Inflammatory macrophage treated with lipopolysaccharide for 4 hours (primary cell): ENCODE data around the gene CDYL2.
A peak's percentile ranks its signal among the peaks of the same experiment; 100 is the strongest.

Source experiments
- DNase-seq: peaks from one replicate; pipeline ENCODE4 v3.0.0-alpha.2; 2020

Gene CDYL2

DNA sequence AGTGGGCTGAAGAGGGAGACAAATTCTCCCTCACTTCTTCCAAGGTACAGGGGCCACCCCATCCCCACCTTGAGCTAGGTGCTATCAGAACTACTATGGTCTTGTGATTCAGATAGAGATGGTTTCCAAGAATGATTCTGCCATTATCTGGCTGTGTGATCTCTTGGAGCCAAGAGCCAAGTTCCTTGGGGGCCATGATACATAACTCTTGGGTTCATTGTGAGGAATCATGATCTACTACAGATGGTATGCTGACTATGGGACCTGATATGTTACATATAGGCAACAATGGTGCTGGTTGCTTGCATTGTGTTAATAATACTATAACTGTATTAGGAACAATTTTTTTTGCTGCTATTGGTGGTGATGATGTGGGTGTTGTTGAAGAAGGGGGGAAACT, 217.9 kb downstream of the CDYL2 start:
- no peak for DNase-seq

DNA sequence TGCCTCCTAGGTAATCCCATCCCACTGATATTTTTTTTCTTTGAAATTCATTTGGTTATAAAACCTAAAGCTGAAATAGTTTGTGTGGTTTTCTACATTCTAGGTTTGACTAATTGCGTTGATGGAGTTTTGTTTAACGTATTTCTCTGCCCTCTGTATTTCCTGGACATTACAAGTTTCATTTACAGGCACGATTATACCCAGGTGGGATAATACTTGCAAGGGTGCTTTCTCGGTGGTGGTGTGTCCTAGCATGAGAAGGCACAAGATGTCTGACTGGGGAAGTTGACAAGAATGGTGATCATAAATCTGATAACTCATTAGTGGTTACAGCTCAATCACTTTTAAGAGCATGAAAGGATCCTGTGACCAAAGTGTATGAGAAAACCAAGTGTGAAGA, 218.6 kb downstream of the CDYL2 start:
- no peak for DNase-seq

DNA sequence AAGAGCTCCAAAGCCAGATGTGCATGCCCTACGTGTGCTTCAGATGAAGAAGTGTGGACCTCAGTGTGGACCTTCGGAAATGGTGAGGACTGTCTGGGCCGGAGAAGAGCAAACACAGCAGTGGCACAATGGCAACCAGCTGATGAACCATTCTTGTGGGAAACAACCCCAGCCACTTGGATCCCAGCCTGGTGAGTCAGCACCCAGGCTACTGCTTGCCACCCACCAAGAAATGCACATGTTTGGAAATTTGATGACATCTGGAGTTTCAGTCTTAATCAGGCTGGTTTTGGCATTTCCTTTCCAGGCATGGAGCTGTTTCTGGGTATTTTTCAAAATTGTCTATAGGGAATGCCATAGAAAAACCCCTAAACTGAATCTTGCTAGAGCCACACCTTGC, 220.9 kb downstream of the CDYL2 start:
- DNase-seq: peak; percentile 87

DNA sequence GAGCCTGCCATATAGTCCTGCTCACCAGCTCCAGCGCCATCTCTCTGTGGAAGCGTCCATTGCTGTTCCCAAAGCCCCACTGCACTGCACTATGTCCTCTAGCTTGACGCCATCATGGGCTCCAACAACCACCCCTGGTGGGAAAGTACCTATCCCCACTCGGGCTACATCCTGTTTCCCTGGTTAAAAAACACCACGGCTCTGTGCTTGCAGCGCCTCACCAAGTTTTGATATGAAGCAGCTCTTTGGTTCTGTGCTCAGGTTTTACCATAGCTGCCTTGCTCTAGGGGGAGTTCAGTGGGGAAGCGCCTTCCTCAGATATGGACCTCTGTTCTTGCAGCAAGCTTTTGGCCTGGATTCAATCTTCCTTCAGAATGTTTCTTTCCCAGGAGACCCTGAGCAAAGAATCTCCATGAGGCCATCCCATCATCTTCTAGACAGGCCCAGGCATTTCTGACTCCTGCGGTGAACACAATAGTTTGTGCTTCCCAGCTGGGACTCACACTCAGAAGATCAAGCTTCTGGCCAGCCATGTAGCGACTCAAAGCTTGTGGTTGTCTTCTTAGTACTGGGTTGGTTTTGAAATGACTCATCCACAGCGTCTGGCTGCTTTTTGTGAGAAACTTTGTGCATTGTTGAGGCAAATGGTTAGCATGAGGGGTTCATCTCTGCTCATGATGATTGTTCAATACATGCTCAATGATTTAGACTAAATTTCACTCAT, 224.1 kb downstream of the CDYL2 start:
- peak; percentile 6 for DNase-seq

DNA sequence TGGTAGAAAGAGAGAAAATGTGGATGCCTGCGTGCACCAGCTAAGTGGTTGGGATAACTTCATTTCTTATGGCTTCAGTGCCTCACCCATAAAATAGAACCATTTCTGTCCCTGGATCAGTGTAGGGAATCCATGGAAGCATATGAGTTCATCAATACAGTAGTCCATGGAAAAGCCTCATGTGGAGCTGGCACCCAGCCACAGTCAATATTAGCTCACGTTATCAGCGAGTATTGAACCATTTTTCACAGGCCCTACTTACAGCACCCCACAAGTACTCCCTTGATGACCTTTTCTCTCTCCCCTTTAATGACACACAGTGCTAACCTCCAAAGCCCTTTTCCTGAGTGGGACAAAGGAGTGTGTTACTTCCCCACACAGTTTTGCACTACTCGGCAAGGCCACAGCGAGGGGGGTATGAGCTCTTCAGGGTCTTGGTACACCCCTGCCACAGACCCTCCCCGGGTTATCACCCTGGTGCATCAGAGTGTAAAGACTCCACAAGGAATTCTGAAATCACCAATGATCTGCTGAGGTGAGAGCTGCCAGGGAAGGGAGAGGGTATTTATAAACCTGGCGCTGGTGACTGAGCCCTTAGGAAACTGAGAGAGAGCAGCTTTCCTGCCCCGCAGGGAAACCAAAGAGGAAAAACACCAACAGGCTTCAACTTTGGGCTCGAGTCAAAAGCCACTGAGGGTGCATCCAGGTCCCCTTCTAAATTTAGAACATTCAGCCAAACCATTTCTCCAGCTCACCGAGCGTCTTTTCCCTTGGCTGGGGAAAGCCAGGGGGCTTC, 226.7 kb downstream of the CDYL2 start:
- no peak for DNase-seq

DNA sequence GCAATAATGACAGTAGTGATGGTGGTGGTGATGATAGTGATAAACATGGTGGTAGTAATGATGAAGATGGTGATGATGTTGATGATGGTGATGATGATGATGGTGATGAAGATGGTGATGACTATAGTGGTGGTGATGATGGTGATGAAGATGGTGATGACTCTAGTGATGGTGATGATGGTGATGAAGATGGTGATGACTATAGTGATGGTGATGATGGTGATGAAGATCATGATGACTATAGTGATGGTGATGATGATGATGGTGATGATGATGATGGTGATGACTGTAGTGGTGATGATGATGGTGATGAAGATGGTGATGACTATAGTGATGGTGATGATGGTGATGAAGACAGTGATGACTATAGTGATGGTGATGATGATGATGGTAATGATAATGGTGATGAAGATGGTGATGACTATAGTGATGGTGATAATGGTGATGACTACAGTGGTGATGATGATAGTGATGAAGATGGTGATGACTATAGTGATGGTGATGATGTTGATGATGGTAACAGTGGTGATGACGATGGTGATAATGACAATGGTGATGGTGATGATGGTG, 228.0 kb downstream of the CDYL2 start:
- DNase-seq: no peak

DNA sequence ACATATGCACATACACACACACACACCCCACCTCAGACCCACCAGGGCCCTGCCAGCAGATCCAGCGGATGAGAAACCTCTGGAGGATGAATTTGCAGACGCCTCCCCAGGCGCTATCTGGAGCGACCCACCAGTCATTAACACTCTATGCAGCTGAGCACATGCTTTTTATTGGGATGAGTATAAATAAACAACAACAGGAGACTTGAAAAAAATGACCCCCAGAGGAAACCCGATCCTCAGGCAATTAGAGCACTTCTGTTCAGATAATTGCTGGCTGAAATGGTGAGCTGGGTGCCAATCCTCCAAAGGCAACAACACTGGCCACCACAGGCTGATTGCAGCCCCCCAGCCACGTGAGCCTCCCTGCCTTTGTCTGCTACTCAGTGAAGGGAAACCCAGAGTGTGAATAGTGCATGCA, 230.7 kb downstream of the CDYL2 start:
- DNase-seq: no peak

DNA sequence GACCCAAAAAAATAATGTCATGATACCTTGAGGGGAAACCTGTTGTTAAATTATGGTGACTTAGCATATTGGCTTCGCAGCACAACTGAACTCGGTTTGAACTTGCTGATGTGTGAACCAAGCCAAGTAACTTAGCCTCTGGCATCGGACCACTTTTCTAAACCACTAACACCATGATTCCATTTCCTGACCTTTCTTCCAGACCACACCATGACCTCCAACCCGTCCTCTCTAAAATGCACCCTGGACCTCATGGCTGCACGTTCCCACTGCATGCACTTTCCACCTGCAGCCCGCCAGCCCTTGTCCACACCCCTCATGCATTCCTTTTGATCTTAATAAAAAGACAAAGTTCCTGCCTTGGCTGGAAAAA, 234.3 kb downstream of the CDYL2 start:
- no peak for DNase-seq

DNA sequence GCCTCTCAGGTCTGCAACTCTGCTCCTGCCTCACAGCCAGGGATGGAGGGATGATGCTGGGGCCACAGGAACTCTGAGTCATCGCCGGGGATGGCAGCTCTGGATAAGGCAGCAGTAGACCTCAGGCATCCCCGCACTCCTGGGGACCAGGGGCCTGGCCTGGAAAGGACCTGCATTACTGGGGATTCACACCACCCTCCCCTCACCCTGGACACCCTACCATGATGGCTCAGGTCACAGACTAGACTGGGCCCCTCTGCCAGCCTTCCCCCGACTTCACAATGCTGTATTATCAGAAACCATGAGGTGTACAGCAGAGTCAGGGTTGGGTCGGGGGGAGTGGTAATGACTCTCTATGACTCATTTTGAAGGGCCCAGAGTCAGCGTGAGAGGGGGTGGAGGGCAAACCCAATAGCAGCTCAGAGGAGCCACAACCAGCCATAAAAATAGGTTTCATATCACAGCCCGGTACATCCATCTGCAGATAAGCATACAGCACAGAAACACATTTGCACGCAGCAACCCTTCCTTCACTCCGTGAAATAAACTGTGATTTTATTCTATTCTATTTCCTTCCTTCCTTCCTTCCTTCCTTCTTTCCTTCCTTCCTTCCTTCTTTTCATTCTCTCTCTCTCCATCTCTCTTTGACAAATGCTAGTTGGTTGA, 234.8 kb downstream of the CDYL2 start:
- no peak for DNase-seq

DNA sequence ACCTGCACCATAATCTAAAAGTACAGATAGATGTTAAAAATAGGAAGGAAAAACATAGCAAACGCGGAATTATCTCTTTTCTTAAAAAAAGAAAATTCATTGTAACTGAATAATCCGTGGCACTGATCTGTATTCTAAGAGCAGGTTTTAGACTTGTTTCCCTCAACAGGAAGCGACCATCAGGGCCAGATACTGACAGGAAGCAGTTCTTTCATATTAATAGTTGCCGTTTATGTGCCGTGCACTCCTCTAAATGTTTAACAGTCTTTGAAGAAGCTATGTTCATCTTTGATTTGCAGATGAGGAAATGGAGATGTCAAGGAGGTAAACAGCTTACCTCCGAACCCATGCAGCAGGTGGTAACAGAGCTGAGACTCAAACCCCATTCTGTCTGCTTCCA, 240.0 kb downstream of the CDYL2 start:
- no peak for DNase-seq

DNA sequence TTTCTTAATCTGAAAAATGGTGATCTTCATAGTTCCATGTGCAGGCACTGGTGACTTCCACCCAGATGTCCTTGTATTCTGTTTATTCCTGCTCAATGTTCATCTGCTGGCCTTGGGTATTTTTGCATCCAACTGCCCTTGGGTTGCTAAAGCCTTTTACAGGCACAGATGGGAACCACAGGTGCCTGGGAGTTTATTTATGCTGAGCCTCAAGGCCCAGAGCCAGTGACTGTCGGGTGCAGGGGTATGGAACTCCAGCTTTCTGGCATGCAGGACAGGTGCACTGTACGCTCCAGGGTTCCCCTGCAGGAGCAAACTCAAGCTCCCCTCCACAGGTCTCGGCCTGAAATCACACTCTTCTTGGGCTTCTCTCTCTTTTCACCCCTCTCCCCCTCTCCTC, 241.3 kb downstream of the CDYL2 start:
- no peak for DNase-seq

DNA sequence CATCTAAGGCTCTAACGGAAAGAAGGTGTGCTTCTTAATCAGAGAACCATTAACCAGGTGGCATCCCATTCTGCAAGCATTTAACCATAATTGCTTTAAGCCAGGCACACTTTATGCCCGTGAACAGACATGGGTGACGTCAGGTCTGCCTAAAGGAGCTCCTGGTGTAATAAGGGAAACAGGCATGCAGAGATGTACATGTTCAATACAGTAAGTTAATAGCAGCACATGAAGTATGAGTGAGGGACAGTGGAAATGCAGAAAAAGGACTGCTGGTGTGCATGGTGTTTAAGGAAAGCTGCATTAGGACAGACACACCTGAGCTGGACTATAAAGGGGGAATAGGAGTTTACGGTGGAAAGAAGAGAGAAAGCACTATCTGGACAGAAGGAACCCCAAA, 245.0 kb downstream of the CDYL2 start:
- DNase-seq: no peak

DNA sequence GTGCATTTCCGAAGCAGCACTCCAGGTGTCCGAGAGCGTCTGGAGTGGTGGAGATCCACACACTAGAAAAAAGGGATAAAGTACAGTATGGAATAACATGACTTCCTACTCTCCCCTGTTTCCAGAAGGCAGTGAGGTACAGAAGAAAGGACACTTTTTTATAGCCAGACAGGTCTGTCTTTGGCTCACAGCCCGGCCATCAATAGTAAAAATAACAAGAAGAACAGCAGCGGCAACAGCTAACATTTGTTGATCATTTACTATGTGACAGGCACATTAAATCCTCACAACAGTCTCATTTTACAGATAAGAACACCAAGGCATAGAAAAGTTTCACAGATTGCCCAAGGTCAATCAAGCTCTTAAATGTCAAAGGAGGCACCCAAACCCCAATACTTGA, 247.4 kb downstream of the CDYL2 start:
- DNase-seq: no peak

DNA sequence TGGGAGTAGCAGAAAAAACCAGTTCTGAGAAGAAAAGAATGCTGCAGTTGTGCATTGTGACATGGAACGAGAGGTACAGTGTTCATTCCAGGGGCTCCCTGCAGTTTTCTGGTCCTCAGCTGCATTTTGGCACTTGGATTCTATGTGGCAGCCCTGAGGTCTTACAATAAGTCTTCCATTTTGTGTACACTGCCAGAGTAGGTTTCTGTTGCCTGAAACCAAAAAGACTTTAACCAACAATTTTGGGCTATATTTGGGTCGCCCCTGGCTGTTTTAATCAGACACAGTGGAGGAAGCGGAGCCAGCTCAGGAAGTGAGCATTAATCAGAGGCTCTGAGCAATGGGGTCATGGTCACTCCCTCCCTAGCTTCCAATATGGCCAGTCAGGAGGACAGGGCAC, 247.9 kb downstream of the CDYL2 start:
- DNase-seq: no peak

DNA sequence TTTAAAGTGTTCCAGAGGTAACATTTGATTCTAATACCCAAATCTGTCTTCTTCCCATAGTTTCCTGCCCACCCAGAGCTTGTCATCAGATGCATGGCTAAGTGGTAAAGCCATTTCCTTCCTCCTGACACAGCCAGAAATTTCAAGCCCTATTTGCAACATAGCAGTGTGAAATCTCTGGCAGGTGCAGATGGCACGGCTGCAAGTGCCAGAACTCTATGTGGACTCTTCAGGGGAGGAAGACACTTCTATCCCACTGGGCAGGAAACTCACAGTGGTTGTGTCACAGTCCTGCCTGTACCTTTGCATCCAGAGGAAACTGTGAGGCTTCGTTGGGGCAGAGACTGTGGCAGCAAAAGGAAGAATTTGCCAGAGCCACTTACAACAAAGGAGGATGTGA, 250.4 kb downstream of the CDYL2 start:
- no peak for DNase-seq

DNA sequence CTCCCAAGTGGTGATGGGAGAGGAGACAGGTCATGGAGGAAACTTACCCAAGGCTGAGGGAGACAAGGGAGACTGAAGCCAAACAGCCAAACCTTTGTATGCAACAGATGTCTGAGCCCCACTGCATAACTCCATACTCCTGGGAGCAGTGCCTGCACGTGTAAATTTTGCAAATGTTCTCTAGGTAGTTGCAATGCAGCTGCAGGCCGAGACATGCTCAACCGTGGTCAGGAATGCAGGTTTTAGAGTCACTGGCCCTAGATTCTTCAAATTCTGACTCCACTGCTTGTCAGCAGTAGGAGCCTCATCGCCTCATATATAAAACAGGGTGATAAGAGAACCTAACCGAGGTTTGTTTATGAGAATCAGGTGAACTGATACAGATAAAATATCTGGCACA, 252.1 kb downstream of the CDYL2 start:
- DNase-seq: no peak
